Right lobe of liver (tissue), 4 donors: ENCODE measurements around the gene KRTAP1-3.
"Not testable (repeated sequence)": the region's sequence is repeated elsewhere in the genome, so short reads cannot be mapped to it uniquely, and the experiment has no call there.

Experiments used
- CTCF ChIP-seq, 4 donors: fragments of 200-600 bp in 3 of 4; fragments of 450-650 bp in 1 of 4; IDR thresholded peaks; one replicate each; pipeline versions ENCODE4 v1.5.1 to v1.8.0; 2016 to 2022; ENCODE audit warnings: antibody characterized with exemption in 4 of 4, mild to moderate bottlenecking in 2 of 4
- POLR2A ChIP-seq: fragments of 450-650 bp; IDR thresholded peaks from one replicate; pipeline ENCODE4 v1.6.1; 2017; ENCODE audit warnings: antibody characterized with exemption, mild to moderate bottlenecking
- donor health status: DM: no; HTN: no; CAD: no.
- donor health status: DM: no; HTN: no; CAD: no.
- donor health status: DM: no; HTN: yes; CAD: no.

GRCh38 chr17:41084100-41084856 lies 49.6 kb upstream of the KRTAP1-3 start, which contains the start of gene KRTAP4-7:
- not testable (repeated sequence) for TF ChIP-seq CTCF (IDR thresholded peaks at IDR 0.05); POLR2A
